GM20000 (cell line): Measurements from ENCODE around the gene TBX3.

Source experiments
- DNase-seq: peaks from one replicate; pipeline ENCODE4 v3.0.0; 2012; ENCODE audit warnings: low spot score
- CTCF ChIP-seq: IDR thresholded peaks from 2 replicates; pipeline ENCODE4 v1.5.1; 2012; ENCODE audit warnings: mild to moderate bottlenecking, control low read depth; ENCODE audit errors: extremely low read depth, missing control alignments

Gene TBX3

GRCh38 chr12:114690267-114691135 is 6.5 kb upstream of the TBX3 start:
- no peak for DNase-seq

GRCh38 chr12:114689075-114689994 is 5.4 kb upstream of the TBX3 start:
- no peak for TF ChIP-seq CTCF
- DNase-seq, result no peak

More at GRCh38 chr12:114690267-114691135, 6.5 kb upstream of the TBX3 start:
- no peak for TF ChIP-seq CTCF

- TF ChIP-seq CTCF, result no peak
- no peak for DNase-seq
Measured at GRCh38 chr12:114688256-114688845, 4.4 kb upstream of the TBX3 start.

- TF ChIP-seq CTCF, result no peak
- no peak for DNase-seq
Measured at GRCh38 chr12:114687802-114688201, 3.8 kb upstream of the TBX3 start.

- no peak for DNase-seq
- TF ChIP-seq CTCF, result no peak
Measured at GRCh38 chr12:114686773-114687500, 3.0 kb upstream of the TBX3 start.

- DNase-seq, result no peak
- TF ChIP-seq CTCF, result no peak
Measured at GRCh38 chr12:114686426-114686772, 2.4 kb upstream of the TBX3 start.
